Kidney (tissue), 14 donors: ENCODE measurements around the gene SLC6A3. TPM values are rescaled to one million over a fixed set of nuclear protein-coding genes. Genes with fewer than 3 reads are reported as not detected.

Source experiments
- DNase-seq, 5 donors: peaks; one replicate each; pipeline ENCODE4 v3.0.0-alpha.2; 2013 to 2020
- FAIRE-seq: peaks from 2 replicates; lab custom pipeline; 2012; peaks lifted over from hg19 to GRCh38; lab: Jason Lieb, UNC
- H3K27ac ChIP-seq, 2 donors: one replicate each; pipeline ENCODE4 v1.7.0; 2013; ENCODE audit warnings: low read depth in 2 of 2, low read length in 2 of 2, inconsistent platforms in 1 of 2
- H3K27me3 ChIP-seq: one replicate; pipeline ENCODE4 v1.7.1; 2013; ENCODE audit warnings: low read length, inconsistent platforms; ENCODE audit not compliant: control insufficient read depth, insufficient read depth
- H3K36me3 ChIP-seq, 3 donors: one replicate each; pipeline versions ENCODE4 v1.7.0 to v1.7.1; 2013; ENCODE audit warnings: low read length in 3 of 3, control low read depth in 1 of 3, inconsistent platforms in 1 of 3; ENCODE audit not compliant: insufficient read depth in 3 of 3, control insufficient read depth in 2 of 3
- H3K4me1 ChIP-seq, 3 donors: one replicate each; pipeline versions ENCODE4 v1.7.0 to v1.7.1; 2013; ENCODE audit warnings: low read length in 3 of 3, inconsistent platforms in 1 of 3, low read depth in 1 of 3; ENCODE audit not compliant: control insufficient read depth in 2 of 3, insufficient read depth in 2 of 3
- H3K4me3 ChIP-seq, 3 donors: one replicate each; pipeline versions ENCODE4 v1.7.0 to v1.8.1; 2013; ENCODE audit warnings: low read length in 3 of 3, control low read depth in 1 of 3, inconsistent platforms in 1 of 3
- H3K9ac ChIP-seq, 3 donors: one replicate each; pipeline versions ENCODE4 v1.7.0 to v1.7.1; 2013; ENCODE audit warnings: low read length in 3 of 3, control low read depth in 1 of 3, inconsistent platforms in 1 of 3
- H3K9me3 ChIP-seq, 3 donors: one replicate each; pipeline versions ENCODE4 v1.7.0 to v1.7.1; 2013; ENCODE audit warnings: low read length in 3 of 3, control low read depth in 1 of 3, inconsistent platforms in 1 of 3; ENCODE audit not compliant: control insufficient read depth in 2 of 3, insufficient read depth in 1 of 3
- intact Hi-C: fragments of 100-400 bp; cut with DNase I; formaldehyde crosslinking; loops from one replicate; pipeline ENCODE4 v1.11.1; 2022
- polyA plus RNA-seq: library from polyadenylated mRNA; stranded (reverse); fragments of 350-450 nt; fragmentation: Illumina TruSeq; extraction: RNeasy Lipid Tissue Mini Kit (QIAGEN cat#74804); gene quantifications from one replicate; pipeline ENCODE4 v1.2.3, GENCODE V29; 2014; ENCODE audit warnings: low read depth, low replicate concordance; ENCODE audit not compliant: insufficient read depth
- total RNA-seq: library from RNA; stranded (reverse); fragmentation: NEBNext Ultra II Directional; extraction: Animal tissue kit (Norgen Biotek cat#: 25700); gene quantifications from one replicate; pipeline ENCODE4 v1.2.1, GENCODE V29; 2021
- TF ChIP-seq, protein P1 (sequence below): IDR thresholded peaks from 3 replicates; pipeline ENCODE4 v1.5.1; 2012; ENCODE audit warnings: mild to moderate bottlenecking, moderate library complexity, borderline replicate concordance; ENCODE audit not compliant: insufficient read depth; ENCODE audit errors: extremely low read depth
- donor health status: control.
- donor health status: control.
- donor health status: control.
- donor health status: control.
- donor health status: control.
- donor health status: DM: yes; HTN: yes; CAD: no.
- donor health status: Normal renal cell carcinoma (clear cell type).

The SLC6A3 gene
- total and polyA plus RNA-seq, 2 donors from 2014 or later = 0.09 to 0.54 TPM

DNA sequence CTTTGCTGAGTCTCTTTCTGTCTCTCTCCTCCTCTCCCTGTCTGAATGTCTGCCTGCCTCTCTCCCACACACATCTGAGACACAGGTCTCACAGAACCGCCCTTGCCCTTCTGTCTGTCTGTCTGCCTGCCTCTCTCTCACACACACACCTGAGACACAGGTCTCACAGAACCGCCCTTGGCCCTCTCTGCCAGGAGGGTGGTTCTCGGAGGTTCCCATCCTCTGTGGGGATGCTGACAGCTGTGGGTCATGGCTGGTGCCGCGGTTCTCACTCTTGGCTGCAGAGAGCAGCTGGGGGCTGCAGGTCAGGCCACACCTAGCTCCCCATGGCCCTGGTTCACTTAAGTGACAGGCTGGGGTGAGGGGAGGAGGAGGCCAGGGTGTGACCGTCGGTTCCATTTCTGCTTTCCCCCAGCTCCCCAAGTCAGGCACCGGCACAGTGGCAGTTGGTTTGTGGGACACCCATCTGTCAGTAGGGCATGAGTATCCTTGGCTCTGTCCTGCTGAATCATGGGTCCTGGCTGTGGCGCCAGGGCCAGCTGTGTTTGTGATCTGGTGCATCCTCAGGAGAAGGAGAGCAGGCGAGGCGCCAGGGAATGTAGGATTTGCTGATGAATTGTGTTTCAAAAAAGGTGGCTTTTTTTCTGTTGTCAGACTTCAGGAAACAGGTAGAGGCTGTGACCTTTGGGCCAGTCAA lies 58.0 kb downstream of the SLC6A3 start:
- TF ChIP-seq, protein P1, sequence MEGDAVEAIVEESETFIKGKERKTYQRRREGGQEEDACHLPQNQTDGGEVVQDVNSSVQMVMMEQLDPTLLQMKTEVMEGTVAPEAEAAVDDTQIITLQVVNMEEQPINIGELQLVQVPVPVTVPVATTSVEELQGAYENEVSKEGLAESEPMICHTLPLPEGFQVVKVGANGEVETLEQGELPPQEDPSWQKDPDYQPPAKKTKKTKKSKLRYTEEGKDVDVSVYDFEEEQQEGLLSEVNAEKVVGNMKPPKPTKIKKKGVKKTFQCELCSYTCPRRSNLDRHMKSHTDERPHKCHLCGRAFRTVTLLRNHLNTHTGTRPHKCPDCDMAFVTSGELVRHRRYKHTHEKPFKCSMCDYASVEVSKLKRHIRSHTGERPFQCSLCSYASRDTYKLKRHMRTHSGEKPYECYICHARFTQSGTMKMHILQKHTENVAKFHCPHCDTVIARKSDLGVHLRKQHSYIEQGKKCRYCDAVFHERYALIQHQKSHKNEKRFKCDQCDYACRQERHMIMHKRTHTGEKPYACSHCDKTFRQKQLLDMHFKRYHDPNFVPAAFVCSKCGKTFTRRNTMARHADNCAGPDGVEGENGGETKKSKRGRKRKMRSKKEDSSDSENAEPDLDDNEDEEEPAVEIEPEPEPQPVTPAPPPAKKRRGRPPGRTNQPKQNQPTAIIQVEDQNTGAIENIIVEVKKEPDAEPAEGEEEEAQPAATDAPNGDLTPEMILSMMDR = no peak

DNA sequence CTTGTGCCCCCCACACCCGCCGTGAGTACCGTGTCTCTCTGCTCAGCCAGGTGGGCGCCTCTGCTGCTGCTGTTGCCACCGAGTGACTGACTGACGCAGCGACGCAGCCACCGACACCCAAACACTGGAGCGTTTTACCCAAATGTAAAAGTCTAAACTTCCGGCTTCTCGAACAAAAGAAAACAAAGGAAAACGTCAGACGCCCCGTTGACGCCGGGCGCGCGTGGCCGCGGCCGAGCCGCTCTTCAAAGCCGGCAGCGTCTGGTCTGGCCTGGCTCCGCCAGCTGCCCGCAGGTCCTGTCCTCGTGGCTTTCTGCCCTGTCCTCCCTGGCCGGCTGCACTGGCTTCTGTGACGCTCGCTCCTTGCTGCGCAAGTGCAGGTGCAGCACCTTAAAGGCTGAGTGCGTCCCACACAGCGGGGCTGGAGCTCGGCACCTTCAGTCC lies 58.9 kb downstream of the SLC6A3 start:
- H3K9ac ChIP-seq = peak overlapping the region in 1 of 3 donors; percentile 34
- no peaks in the 10 kb centered on the region for H3K9me3 ChIP-seq
- H3K36me3 ChIP-seq = no peaks in the 10 kb centered on the region
- peaks cover 2% of the 10 kb centered on the region for H3K27me3 ChIP-seq
- intact Hi-C loops = no loop called here
- peaks cover 0 to 11% (median 8%) of the 10 kb centered on the region in 3 donors for H3K4me1 ChIP-seq
- FAIRE-seq = no peak
- peak overlapping the region in 2 of 3 donors; percentile 44 to 74 for H3K4me3 ChIP-seq
- TF ChIP-seq, protein P1 = no peak
- H3K27ac ChIP-seq = peak overlapping the region; percentile 63 to 73
- peak; percentile 64 to 93 (median 73) for DNase-seq

More for the DNA sequence above, 58.0 kb downstream of the SLC6A3 start:
- FAIRE-seq = no peak
- no peaks in the 10 kb centered on the region for H3K36me3 ChIP-seq
- no peaks in the 10 kb centered on the region for H3K9me3 ChIP-seq
- H3K27ac ChIP-seq = no peak overlapping the region
- peak in 1 of 5 donors; percentile 69 for DNase-seq
- intact Hi-C loops = no loop called here
- no peak overlapping the region for H3K4me3 ChIP-seq
- peaks cover 0 to 11% (median 8%) of the 10 kb centered on the region in 3 donors for H3K4me1 ChIP-seq
- H3K27me3 ChIP-seq = peaks cover 2% of the 10 kb centered on the region
- no peak overlapping the region for H3K9ac ChIP-seq

DNA sequence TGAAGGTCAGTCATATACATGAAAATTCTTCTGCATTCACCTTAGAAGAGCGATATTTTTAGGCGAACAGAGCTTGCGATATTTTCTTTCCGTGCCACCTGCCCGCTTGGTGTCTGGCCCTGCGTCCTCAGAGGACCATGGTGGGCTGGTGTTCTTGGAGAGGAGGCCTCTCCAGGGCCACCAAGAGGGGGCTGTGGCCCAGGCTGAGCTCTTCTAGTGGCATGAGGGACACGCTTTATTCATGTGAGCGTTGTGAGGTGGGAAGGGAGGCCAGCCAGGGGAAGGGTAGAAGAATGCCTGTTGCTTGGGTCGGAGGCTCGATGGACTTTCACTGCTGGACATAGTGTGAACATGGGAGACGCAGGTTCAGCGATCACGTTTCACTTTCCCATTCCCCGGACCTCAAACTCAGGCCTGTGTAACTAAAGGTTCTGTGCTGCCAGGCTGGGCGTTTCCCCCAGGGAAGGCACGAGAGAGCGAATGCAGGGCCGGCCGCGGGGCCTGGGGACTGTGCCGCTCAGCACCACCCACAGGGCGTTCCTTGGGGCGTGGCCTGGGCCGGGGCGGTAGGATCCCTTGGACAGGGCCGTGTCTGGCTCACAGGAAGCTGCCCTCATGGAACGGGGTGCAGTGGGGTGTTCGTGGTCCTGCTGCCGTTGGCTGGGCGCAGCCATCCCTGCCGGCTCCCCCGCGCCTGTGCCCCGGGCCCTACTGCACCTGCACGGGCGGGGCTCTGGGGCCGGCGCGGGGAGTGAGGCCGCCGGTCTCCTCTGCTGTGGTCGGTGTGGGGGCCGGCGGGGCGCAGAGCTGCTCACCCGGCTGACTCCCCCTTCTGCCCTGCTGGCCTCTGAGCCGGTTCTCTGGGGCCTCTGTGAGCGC lies 59.6 kb downstream of the SLC6A3 start:
- peak; percentile 78 to 97 (median 84) for DNase-seq
- H3K9me3 ChIP-seq = no peaks in the 10 kb centered on the region
- TF ChIP-seq, protein P1 = no peak
- H3K36me3 ChIP-seq = no peaks in the 10 kb centered on the region
- H3K4me1 ChIP-seq = peaks cover 0 to 11% (median 8%) of the 10 kb centered on the region in 3 donors
- H3K27ac ChIP-seq = peak overlapping the region; percentile 63 to 73
- FAIRE-seq = no peak
- intact Hi-C loops = no loop called here
- H3K4me3 ChIP-seq = peak overlapping the region in 2 of 3 donors; percentile 44 to 74
- H3K9ac ChIP-seq = peak overlapping the region in 1 of 3 donors; percentile 12
- H3K27me3 ChIP-seq = peaks cover 2% of the 10 kb centered on the region
